GM21723 (cell line): ENCODE data around the gene COX5A.

Source experiments
- ATAC-seq: cut with Tn5 transposase; IDR thresholded peaks from one replicate; pipeline ENCODE4 v1.9.1; 2021; ENCODE audit warnings: mild to moderate bottlenecking, moderate library complexity; ENCODE audit not compliant: unreplicated experiment

COX5A gene

DNA sequence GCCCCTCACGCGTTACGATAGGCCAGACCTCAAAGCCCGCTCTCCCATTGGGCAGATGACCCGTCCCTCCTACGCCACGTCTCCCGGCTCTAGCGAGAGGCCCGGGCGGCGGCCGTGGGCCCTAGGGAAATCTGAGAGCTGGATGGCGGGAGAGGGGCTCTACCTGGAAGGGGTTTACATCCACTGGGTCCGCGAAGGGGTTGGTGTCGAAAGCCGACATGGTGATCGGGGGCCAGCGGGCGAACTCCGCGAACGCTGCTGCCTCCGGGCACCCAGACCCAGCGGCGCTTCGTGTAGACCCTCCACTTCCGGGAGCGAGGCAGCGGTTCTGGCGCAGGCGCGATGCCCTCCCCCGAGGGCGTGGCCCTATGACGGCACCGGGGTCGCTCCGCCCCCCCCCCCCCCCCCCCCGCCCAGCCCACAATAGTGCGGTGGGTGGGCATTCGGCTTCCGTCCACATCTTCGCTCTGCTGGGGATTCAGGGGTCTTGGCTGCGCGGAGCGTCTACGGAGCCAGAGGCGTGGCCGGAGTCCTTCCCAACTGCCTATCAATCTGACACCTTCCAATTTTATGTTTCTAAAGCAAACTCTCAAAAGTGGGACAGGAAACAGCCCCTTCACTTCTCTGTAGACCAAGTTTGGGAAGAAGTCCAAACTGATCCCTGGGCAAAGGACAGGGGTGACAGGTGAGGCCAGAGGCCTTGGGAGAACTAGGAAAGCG, 64.7 kb downstream of the COX5A start, which contains the start of gene SCAMP2:
Gene SCAMP2 (minus strand): TSS at position 330 of the 720 bp plus-strand sequence. CDS start 110 bp downstream, at position 220.
- ATAC-seq, result peak; percentile 78

GRCh38 chr15:74872702-74873035, 65.2 kb downstream of the COX5A start:
- no peak for ATAC-seq

- no peak for ATAC-seq
Observed at GRCh38 chr15:74870436-74871215, 67.2 kb downstream of the COX5A start.
